Measurements from ENCODE around the gene PPEF1.
A peak's percentile ranks its signal among the peaks of the same experiment; 100 is the strongest.

Gene PPEF1, protein sequence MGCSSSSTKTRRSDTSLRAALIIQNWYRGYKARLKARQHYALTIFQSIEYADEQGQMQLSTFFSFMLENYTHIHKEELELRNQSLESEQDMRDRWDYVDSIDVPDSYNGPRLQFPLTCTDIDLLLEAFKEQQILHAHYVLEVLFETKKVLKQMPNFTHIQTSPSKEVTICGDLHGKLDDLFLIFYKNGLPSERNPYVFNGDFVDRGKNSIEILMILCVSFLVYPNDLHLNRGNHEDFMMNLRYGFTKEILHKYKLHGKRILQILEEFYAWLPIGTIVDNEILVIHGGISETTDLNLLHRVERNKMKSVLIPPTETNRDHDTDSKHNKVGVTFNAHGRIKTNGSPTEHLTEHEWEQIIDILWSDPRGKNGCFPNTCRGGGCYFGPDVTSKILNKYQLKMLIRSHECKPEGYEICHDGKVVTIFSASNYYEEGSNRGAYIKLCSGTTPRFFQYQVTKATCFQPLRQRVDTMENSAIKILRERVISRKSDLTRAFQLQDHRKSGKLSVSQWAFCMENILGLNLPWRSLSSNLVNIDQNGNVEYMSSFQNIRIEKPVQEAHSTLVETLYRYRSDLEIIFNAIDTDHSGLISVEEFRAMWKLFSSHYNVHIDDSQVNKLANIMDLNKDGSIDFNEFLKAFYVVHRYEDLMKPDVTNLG

GRCh38 chrX:18707426-18708049, at the start of gene PPEF1:
PPEF1 (plus strand) TSS chrX:18707645; CDS start chrX:18707781, 136 bp downstream.
- no peak for DNase-seq

DNA sequence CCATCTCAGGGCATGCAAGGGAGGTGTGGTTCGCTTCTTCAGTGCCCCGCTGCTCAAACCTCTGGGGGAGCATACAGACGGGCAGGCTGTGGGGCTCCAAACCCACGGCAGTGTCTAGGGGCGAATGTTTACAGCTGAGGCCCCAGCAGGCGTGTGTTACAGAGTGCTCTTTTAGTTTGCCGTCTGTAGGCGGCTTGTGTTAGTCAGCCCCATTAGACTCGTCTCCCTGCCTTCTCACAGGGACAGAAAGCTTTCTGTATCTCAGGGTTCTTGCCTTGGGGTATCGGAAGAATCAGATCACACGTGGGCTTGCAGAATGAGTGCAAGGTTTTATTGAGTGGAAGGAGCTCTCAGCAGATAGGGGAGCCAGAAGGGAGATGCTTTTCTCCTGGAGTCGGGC, 46.2 kb upstream of the PPEF1 start:
- DNase-seq = no peak

GRCh38 chrX:18664947-18665346, 42.5 kb upstream of the PPEF1 start:
- DNase-seq = no peak

DNA sequence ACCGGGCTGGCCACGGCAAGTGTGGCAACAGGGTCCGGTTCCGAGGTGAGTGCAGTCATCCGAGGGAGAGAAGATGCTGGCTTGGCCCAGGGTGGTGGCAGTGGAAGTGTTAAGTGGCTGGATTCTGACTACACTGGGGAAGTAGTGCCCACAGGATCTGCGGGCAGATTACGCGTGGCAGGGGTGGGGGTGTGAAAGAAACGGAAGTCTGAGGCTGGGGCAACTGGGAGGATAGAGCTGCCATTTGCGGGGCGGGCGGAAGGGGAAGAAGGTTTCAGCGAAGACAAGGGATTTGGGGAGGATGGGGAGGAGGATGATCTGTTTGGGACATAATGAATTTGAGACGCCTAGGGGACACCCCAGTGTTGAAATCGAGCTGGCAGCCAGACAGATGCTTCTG, 40.8 kb upstream of the PPEF1 start:
- DNase-seq = peak; percentile 49

DNA sequence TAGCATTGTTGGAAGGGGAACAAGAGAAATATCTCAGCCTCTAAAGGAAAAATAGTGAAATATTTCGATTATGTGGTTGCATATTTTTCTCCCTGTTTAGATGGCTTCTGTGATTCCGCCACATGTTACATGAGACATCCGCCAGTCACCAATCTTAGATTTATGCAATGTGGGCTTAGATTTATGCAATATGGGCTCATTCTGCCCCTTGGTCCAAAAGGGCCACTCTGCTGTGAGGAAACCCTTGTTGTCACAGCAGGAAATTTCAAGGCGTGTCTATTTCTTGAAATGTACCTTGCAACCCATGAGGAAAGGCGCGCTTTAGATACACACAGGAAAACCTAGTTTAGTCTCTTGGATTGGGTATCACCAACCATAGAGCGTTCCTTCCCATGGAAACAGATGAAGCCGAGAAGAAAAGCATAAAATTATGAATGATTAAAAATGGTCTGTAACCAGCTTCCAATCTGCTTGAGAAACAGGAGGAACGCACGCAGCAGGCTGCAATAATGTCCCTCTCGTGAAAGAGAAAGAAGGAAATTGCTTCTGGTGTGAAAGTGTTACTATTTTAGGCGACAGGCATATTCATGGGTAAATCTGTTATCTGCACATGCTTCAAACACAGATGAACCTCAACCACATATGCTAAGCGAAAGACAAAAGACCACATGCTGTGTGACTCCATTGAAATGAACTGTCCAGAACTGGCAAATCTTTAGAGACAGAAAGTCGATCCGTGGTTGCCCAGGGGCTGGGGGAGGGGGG, 39.2 kb upstream of the PPEF1 start:
- peak; percentile 62 for DNase-seq

DNA sequence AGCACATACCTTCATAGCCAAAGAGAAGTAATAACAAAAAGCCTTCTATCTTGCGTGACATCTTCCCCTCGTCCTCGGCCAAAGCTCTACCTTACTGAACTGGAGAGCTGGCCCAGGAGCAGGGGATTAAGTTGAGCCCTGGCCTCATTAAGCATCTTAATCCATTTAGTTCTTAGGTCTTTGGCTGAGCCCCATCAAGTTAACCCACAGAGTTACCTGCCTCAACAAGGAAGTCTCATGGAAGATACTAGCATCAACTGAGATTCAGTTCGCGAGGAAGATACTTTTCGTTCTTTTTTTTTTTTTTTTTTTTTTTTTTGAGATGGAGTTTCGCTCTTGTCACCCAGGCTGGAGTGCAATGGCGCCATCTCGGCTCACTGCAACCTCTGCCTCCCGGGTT, 35.4 kb upstream of the PPEF1 start, which contains the start of gene RS1:
Gene RS1, minus strand, starts transcription at position 101 of the 400 bp plus-strand sequence. Its CDS starts 40 bp downstream, at position 61.
- no peak for DNase-seq

GRCh38 chrX:18674417-18674787, 33.0 kb upstream of the PPEF1 start:
- no peak for DNase-seq

- DNase-seq = peak; percentile 62
These were observed 32.4 kb upstream of the PPEF1 start for GRCh38 chrX:18674788-18675735.

- no peak for DNase-seq
These were observed 31.4 kb upstream of the PPEF1 start for GRCh38 chrX:18676050-18676449.

- DNase-seq = no peak
These were observed 31.0 kb upstream of the PPEF1 start for GRCh38 chrX:18676470-18676869.

DNA sequence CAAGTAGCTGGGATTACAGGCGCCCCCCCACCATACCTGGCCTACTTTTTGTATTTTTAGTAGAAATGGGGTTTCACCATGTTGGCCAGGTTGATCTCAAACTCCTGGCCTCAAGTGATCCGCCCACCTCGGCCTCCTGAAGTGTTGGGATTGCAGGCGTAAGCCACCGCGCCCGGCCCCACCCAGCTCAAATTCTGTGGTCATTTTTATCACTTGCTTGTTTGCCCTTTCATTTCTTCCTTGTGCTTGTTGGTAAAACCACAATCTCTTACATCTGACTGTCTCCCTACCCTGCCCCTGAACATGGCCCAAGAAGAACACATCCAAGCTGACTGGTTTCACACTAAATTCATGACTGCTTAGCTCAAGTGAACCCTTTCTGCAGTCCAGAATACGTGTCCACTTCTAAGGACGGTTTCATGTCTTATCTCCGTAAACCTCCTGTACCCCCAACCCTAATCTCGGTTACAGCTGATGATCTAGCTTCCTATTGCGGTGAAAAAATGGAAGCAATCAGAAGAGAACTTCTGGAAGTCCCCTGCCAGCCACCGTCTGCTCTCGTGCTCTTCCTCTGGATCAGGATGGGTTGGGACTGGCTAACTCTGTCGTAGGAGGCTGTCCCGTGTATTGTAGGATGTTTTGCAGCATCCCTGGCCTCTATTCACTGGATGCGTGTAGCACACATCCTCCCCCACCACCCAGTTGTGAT, 30.1 kb upstream of the PPEF1 start:
- peak; percentile 28 for DNase-seq

DNA sequence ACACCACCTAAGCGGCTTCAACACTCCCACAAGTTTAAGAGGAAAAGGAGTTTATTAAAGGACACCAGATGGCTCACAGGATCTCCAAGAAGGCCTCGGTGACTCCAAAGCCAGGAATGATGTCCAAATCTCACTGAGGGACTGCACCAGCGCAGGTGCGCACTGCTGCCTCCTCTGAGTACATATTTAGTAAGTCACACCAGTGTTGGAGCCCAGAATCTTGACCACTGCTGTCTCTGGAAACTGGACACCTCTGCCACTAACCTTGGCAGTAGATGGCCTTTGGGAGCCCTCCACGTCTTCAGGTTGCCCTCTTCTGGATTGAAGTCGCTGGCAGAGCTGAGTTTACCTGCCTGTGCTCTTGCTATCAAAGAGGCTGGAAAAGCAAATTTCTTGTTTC, 25.4 kb upstream of the PPEF1 start:
- DNase-seq = no peak

DNA sequence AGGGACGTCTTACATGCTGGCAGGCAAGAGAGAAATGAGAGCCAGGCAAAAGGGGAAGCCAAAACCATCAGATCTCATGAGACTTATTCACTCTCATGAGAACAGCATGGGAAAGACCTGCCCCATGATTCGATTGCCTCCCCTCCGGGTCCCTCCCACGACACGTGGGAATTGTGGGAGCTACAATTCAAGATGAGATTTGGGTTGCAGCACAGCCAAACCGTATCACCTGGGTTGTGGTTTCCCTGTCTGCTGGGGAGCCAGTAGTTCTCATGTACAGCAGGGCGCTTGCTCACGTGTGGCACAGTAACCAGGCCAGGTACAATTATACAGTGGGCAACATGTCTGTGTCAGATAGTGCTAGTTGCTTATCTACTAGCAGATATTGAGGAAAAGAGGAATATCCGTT, 24.5 kb upstream of the PPEF1 start:
- DNase-seq = peak; percentile 24

DNA sequence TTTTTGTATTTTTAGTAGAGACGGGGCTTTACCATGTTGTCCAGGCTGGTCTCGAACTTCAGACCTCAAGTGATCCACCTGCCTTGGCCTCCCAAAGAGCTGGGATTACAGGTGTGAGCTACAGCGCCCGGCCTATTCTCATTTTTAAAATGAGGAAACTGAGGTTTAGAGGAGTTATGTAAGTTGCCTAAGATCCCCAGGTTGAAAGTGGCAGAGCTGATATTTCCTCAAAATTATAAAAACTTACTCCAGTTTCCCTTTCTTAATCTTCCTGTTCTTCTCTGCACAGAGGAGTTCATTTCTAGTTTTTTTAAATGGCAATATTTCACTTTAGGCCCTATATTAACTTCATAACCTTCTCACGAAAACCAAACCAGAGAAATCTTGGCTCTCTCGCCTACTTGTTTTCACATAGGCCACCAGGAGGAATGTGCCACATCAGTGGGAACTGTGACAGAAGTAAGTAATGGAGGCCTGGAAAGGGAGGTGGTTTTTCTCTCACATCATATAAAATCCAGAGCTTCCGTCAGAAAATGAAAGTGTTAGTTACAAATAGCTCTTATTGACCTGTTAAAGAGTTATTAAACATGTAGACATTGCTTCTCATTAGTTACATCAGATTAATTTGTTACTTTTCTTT, 19.5 kb upstream of the PPEF1 start:
- DNase-seq = peak; percentile 52

DNA sequence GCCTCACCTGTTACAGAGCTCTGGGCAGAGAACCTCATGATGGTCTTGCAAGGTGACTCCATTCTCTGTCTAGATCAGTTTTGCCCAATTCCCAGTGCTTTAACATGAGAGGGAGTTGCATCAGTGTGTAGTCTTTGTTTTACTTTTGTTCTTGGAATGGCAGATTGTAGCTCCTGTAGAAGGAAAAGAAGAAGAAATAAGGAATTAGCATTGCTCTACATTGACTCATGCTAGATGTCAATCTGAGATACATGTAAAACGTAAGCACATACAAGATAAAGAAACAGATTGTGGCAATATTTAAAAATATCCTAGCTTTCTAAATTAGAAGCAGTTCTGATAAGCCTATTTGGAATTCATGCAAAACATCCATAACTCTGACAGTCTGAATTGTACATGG, 16.0 kb upstream of the PPEF1 start:
- DNase-seq = no peak

DNA sequence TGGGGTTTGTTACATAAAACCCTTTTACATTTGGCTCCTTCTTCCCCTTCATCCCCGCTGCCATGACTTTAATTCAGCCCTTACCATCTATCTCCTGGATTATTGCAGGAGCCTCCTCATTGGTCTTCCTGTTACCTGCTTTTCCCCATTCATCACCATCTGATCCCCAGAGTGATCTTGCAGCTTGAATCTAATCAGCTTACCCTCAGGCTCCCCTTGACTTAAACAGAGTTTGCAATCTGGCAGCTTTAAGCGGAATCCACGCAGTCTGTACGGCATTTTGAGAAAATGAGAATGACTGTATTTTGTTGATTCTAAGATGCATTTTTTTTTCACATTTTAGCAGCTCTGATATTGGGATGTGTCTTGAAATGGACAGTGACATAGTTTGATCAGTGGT, 14.9 kb upstream of the PPEF1 start:
- no peak for DNase-seq

DNA sequence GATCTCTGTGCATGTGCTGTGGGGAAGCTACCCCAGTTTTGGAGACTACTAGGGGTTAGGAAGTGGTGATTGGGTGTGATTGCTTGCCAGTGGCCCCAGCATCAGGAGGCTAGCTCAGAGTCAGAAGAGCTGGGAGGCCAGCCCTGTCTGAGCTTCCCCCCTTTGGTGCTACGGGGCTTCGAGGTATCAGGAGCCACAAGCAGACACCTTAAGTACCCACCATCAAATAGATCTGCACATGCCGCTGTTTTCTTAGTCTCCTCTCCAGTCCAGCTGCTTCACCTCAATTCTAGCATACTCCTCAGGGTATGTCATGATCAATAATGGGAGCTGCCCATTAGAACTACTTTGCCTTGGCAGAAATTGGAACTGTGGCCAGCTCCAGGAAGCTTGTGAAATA, 10.8 kb upstream of the PPEF1 start:
- no peak for DNase-seq

DNA sequence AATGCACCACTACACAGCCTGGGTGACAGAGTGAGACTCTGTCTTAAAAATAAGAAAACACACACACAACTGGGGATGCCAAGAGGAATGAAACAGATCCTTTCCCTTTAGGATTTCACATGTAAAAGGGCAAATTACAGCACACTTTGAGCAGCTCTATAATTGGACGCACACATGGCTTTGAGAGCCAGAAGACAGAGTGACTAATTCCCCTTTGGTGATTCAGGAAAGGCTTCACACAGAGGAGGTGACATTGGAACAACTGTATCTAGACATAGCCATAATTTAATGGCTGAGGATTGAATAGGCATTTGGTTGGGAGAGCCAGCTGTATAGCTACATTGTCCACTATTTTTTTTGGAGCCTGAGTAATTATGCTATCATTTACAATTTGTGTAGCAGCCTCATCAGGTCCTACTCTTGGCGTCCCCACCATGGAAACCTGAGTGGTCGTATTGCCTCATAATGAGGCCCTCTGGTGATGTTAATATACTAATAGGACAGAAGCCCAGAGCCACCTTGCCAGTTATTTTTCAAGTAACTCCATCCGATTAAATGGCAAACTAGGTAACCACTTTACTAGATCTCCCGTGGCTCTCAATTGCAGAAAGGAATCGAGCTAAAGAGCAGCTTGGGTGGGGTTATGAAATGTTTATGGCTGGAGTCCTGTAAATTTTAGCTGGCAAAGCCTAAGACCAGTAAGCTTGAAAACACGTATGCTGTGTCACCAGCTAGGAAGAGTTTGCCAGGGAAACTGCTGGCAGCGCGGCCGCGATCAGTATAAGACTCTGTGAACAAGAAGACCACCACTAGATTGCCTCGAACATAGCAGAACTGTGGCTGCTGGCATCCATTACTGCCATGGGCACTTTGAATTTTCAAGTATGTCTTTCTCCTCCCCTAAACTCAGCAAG, 8.5 kb upstream of the PPEF1 start:
- no peak for DNase-seq

GRCh38 chrX:18701621-18702361, 5.7 kb upstream of the PPEF1 start:
- no peak for DNase-seq
